Gastrocnemius medialis (tissue), 4 donors: ENCODE results near the gene RBM17.

Experiments
- POLR2A ChIP-seq, 2 donors: fragments of 450-650 bp; IDR thresholded peaks; one replicate each; pipeline ENCODE4 v1.6.1; 2017; ENCODE audit warnings: antibody characterized with exemption in 2 of 2, mild to moderate bottlenecking in 2 of 2, moderate library complexity in 2 of 2
- TF ChIP-seq, protein P1 (sequence below), 5 experiments: fragments of 450-650 bp in 3 of 5; fragments of 200-600 bp in 2 of 5; sonication (generic) in 2 of 5; IDR thresholded peaks in 4 of 5; conservative IDR thresholded peaks in 1 of 5; 1 replicate in 4 of 5; 2 replicates in 1 of 5; pipeline ENCODE4 v1.5.1; 2016 to 2019; ENCODE audit warnings: antibody characterized with exemption in 5 of 5, mild to moderate bottlenecking in 3 of 5, moderate library complexity in 3 of 5

DNA sequence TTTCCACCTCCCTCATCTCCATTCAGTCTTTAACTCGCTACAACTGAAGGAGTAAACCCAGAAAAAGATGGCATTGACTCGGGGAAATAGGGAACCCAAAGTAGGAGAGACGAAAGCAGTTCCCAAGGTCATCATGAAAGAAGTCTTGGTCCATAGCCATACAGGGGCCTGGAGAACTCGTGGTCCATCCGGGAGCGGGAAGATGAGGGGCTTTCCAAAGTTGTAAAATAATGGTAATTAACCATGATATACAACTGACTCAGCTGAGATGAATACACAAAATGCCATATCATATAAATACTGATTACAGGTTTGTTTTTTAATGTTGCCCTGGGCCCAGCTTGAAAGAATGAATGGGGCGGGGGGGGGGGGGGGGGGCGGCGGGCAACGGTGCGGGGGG, 32.3 kb downstream of the RBM17 start:
- TF ChIP-seq POLR2A (IDR thresholded peaks at IDR 0.05), result no peak
- TF ChIP-seq, protein P1, sequence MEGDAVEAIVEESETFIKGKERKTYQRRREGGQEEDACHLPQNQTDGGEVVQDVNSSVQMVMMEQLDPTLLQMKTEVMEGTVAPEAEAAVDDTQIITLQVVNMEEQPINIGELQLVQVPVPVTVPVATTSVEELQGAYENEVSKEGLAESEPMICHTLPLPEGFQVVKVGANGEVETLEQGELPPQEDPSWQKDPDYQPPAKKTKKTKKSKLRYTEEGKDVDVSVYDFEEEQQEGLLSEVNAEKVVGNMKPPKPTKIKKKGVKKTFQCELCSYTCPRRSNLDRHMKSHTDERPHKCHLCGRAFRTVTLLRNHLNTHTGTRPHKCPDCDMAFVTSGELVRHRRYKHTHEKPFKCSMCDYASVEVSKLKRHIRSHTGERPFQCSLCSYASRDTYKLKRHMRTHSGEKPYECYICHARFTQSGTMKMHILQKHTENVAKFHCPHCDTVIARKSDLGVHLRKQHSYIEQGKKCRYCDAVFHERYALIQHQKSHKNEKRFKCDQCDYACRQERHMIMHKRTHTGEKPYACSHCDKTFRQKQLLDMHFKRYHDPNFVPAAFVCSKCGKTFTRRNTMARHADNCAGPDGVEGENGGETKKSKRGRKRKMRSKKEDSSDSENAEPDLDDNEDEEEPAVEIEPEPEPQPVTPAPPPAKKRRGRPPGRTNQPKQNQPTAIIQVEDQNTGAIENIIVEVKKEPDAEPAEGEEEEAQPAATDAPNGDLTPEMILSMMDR (IDR thresholded peaks at IDR 0.05 in 4 of 5, conservative IDR thresholded peaks at IDR 0.05 in 1 of 5), result no peak
